Fibroblast of lung (primary cell): ENCODE measurements around the gene ULK2. TPM values are rescaled to one million over a fixed set of nuclear protein-coding genes. Genes with fewer than 3 reads are reported as not detected.

ENCODE experiments used
- DNase-seq, 2 donors: peaks; one replicate each; pipeline versions ENCODE4 v3.0.0 to v3.0.0-alpha.2; 2010; ENCODE audit warnings: low read depth in 2 of 2
- H2AFZ ChIP-seq: 2 replicates; pipeline ENCODE4 v1.5.1; 2012; ENCODE audit warnings: low read length, control low read depth, inconsistent platforms
- H3K27ac ChIP-seq: 2 replicates; pipeline ENCODE4 v1.5.1; 2011; ENCODE audit warnings: low read length, control low read depth; ENCODE audit not compliant: insufficient read depth
- H3K27me3 ChIP-seq: 2 replicates; pipeline ENCODE4 v1.5.1; 2011; ENCODE audit warnings: mild to moderate bottlenecking, low read length; ENCODE audit not compliant: control insufficient read depth, insufficient read depth
- H3K36me3 ChIP-seq: 2 replicates; pipeline ENCODE4 v1.5.1; 2011; ENCODE audit warnings: low read length; ENCODE audit not compliant: control insufficient read depth, insufficient read depth
- H3K4me1 ChIP-seq: 2 replicates; pipeline ENCODE4 v1.5.1; 2011; ENCODE audit warnings: low read length; ENCODE audit not compliant: control insufficient read depth, insufficient read depth; ENCODE audit errors: extremely low read depth
- H3K4me2 ChIP-seq: 2 replicates; pipeline ENCODE4 v1.5.1; 2011; ENCODE audit warnings: low read length, control low read depth; ENCODE audit not compliant: insufficient read depth; ENCODE audit errors: extremely low read depth
- H3K4me3 ChIP-seq, 4 experiments: fragments of 200-600 bp in 1 of 4; sonication (generic) in 1 of 4; replicated peaks in 1 of 4; 2 replicates each; pipeline ENCODE4 v1.5.1; 2011 to 2016; ENCODE audit warnings: low read length in 4 of 4, low read depth in 3 of 4, mild to moderate bottlenecking in 3 of 4, control low read depth in 2 of 4, inconsistent platforms in 1 of 4, mixed read lengths in 1 of 4; ENCODE audit not compliant: insufficient read depth in 1 of 4; ENCODE audit errors: control extremely low read depth in 1 of 4
- H3K79me2 ChIP-seq: 2 replicates; pipeline ENCODE4 v1.5.1; 2012; ENCODE audit warnings: mild to moderate bottlenecking, low read length, inconsistent platforms; ENCODE audit not compliant: control insufficient read depth, insufficient read depth
- H3K9ac ChIP-seq: 2 replicates; pipeline ENCODE4 v1.5.1; 2011; ENCODE audit warnings: mild to moderate bottlenecking, low read length, control low read depth; ENCODE audit not compliant: insufficient read depth
- H3K9me3 ChIP-seq: 2 replicates; pipeline ENCODE4 v1.5.1; 2012; ENCODE audit warnings: low read depth, low read length; ENCODE audit not compliant: control insufficient read depth, insufficient read depth
- H4K20me1 ChIP-seq: 2 replicates; pipeline ENCODE4 v1.5.1; 2011; ENCODE audit warnings: low read length; ENCODE audit not compliant: control insufficient read depth, insufficient read depth; ENCODE audit errors: extremely low read depth
- CTCF ChIP-seq, 2 donors: IDR thresholded peaks in 1 of 2; conservative IDR thresholded peaks in 1 of 2; 1 replicate in 1 of 2; 2 replicates in 1 of 2; pipeline ENCODE4 v1.5.1; 2011 to 2012; ENCODE audit warnings: low read length in 2 of 2, control low read depth in 1 of 2, inconsistent platforms in 1 of 2, low read depth in 1 of 2, mild to moderate bottlenecking in 1 of 2
- EZH2 ChIP-seq: IDR thresholded peaks from 2 replicates; pipeline ENCODE4 v1.5.1; 2012; ENCODE audit warnings: low read length, control low read depth, mild to moderate bottlenecking; ENCODE audit errors: missing control alignments
- polyA plus RNA-seq, 2 donors: library from polyadenylated mRNA; depleted of rRNA in 1 of 2; stranded (reverse) in 1 of 2; unstranded in 1 of 2; fragments of >200 nt; gene quantifications; 2 replicates each; pipeline ENCODE4 v1.2.1, GENCODE V29; 2011 to 2012; ENCODE audit warnings: missing spikeins in 1 of 2
- total RNA-seq: library from RNA; depleted of rRNA; stranded (reverse); fragments of >200 nt; gene quantifications from 2 replicates; pipeline ENCODE4 v1.2.1, GENCODE V29; 2014

The ULK2 gene
- total and polyA plus RNA-seq, 2 donors (not counting 1 experiment from before 2014, with no cell fraction given), result 20.0 to 46.1 TPM

- no peak overlapping the region for H3K27ac ChIP-seq
- no peaks in the 10 kb centered on the region for H4K20me1 ChIP-seq
- H3K36me3 ChIP-seq, result no peaks in the 10 kb centered on the region
- no peaks in the 10 kb centered on the region for H3K79me2 ChIP-seq
- H3K4me3 ChIP-seq, result no peak overlapping the region
- no peak overlapping the region for H3K9ac ChIP-seq
- no peaks in the 10 kb centered on the region for H3K9me3 ChIP-seq
- TF ChIP-seq CTCF (conservative IDR thresholded peaks at IDR 0.05 in 1 of 2, IDR thresholded peaks at IDR 0.05 in 1 of 2; ENCODE audit: low read depth in 1 of 2, low read length in 2 of 2) (no peak), EZH2 (no peak)
- H3K4me2 ChIP-seq, result no peak overlapping the region
- no peak overlapping the region for H2AFZ ChIP-seq
- H3K4me1 ChIP-seq, result no peaks in the 10 kb centered on the region
- H3K27me3 ChIP-seq, result no peaks in the 10 kb centered on the region
- DNase-seq, result no peak
These were observed 110.1 kb downstream of the ULK2 start for GRCh38 chr17:19757536-19758180.

- TF ChIP-seq EZH2 (no peak), CTCF (conservative IDR thresholded peaks at IDR 0.05 in 1 of 2, IDR thresholded peaks at IDR 0.05 in 1 of 2; ENCODE audit: low read depth in 1 of 2, low read length in 2 of 2) (no peak)
- Histone ChIP-seq H4K20me1 (no peaks in the 10 kb centered on the region), H3K4me3 (no peak overlapping the region), H2AFZ (no peak overlapping the region), H3K9ac (no peak overlapping the region), H3K9me3 (no peaks in the 10 kb centered on the region), H3K4me2 (no peak overlapping the region), H3K4me1 (no peaks in the 10 kb centered on the region), H3K27ac (no peak overlapping the region), H3K79me2 (no peaks in the 10 kb centered on the region), H3K27me3 (no peaks in the 10 kb centered on the region), H3K36me3 (no peaks in the 10 kb centered on the region)
- DNase-seq, result no peak
These were observed 111.2 kb downstream of the ULK2 start for GRCh38 chr17:19756546-19756945.

- no peaks in the 10 kb centered on the region for H3K79me2 ChIP-seq
- TF ChIP-seq CTCF (conservative IDR thresholded peaks at IDR 0.05 in 1 of 2, IDR thresholded peaks at IDR 0.05 in 1 of 2; ENCODE audit: low read depth in 1 of 2, low read length in 2 of 2) (no peak), EZH2 (no peak)
These were observed 111.8 kb downstream of the ULK2 start for GRCh38 chr17:19755821-19756510.

More at GRCh38 chr17:19755821-19756510, 111.8 kb downstream of the ULK2 start:
- no peak for DNase-seq
- Histone ChIP-seq H3K9me3 (no peaks in the 10 kb centered on the region), H3K9ac (no peak overlapping the region), H3K36me3 (no peaks in the 10 kb centered on the region), H2AFZ (no peak overlapping the region), H3K27ac (no peak overlapping the region), H3K4me2 (no peak overlapping the region), H3K27me3 (no peaks in the 10 kb centered on the region), H3K4me1 (no peaks in the 10 kb centered on the region), H3K4me3 (no peak overlapping the region), H4K20me1 (no peaks in the 10 kb centered on the region)
